HUES48 (cell line): ENCODE measurements around the gene FOXO6.
A peak's percentile ranks its signal among the peaks of the same experiment; 100 is the strongest.

ENCODE experiments used
- H3K27ac ChIP-seq: one replicate; pipeline ENCODE4 v1.7.0; 2013; ENCODE audit warnings: low read depth, low read length, inconsistent platforms
- H3K27me3 ChIP-seq: 2 replicates; pipeline ENCODE4 v1.6.1; 2013; ENCODE audit warnings: mild to moderate bottlenecking, low read length; ENCODE audit not compliant: control insufficient read depth, insufficient read depth
- H3K36me3 ChIP-seq: 2 replicates; pipeline ENCODE4 v1.6.1; 2013; ENCODE audit warnings: low read length; ENCODE audit not compliant: control insufficient read depth, insufficient read depth
- H3K4me1 ChIP-seq: 2 replicates; pipeline ENCODE4 v1.6.1; 2013; ENCODE audit warnings: mild to moderate bottlenecking, low read length; ENCODE audit not compliant: control insufficient read depth, insufficient read depth
- H3K4me3 ChIP-seq: 2 replicates; pipeline ENCODE4 v1.5.1; 2013; ENCODE audit warnings: mild to moderate bottlenecking, low read depth, low read length
- H3K9ac ChIP-seq: 2 replicates; pipeline ENCODE4 v1.6.1; 2013; ENCODE audit warnings: mild to moderate bottlenecking, low read depth, low read length, moderate library complexity
- H3K9me3 ChIP-seq: 2 replicates; pipeline ENCODE4 v1.6.1; 2013; ENCODE audit warnings: low read length; ENCODE audit not compliant: control insufficient read depth, insufficient read depth

The FOXO6 gene

DNA sequence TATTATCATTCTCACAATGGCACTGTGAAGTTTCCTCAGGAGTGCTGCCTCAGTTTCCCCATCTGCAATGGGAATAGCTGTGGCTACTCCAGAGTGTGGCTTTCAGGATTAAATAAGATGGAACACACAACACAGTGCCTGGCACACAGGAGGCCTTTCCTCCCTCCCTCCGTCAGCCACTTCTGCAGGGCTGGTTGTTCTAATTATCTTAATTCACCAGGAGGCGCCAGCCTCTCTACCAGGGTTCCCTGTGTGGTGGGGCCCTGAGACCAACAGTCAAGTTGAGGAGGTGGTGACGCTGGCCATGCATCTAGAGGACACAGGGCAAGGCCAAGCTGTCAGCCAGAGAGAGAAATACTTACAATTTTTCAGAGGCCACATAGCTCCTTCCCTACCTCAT is 6.3 kb upstream of the FOXO6 start:
- Histone ChIP-seq H3K4me3 (no peak overlapping the region), H3K9me3 (no peaks in the 10 kb centered on the region), H3K27ac (no peak overlapping the region), H3K4me1 (peaks cover 16% of the 10 kb centered on the region), H3K27me3 (peaks cover 14% of the 10 kb centered on the region), H3K36me3 (no peaks in the 10 kb centered on the region), H3K9ac (no peak overlapping the region)

DNA sequence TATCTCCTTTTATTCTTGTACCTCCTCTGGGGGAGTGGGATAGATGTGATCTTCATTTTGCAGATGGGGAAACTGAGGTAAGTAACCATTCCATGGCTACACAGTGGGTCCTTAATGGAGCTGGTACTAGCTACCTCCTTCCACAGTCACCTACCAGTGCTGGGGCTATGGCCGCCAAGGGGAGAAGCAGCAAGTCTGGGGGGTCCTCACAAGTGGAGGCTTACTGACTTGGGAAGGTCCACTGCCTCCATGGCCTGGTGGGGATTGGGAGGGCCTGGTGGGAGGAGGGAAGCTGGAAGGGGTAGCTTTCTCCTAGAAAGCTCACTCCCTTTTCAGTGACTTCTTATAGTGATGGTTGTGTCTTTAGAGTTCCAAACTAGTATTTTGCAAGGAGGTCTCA is 5.9 kb upstream of the FOXO6 start:
- no peaks in the 10 kb centered on the region for H3K9me3 ChIP-seq
- H3K4me1 ChIP-seq, result peaks cover 20% of the 10 kb centered on the region
- no peak overlapping the region for H3K4me3 ChIP-seq
- H3K36me3 ChIP-seq, result no peaks in the 10 kb centered on the region
- peaks cover 15% of the 10 kb centered on the region for H3K27me3 ChIP-seq
- H3K9ac ChIP-seq, result no peak overlapping the region
- no peak overlapping the region for H3K27ac ChIP-seq

DNA sequence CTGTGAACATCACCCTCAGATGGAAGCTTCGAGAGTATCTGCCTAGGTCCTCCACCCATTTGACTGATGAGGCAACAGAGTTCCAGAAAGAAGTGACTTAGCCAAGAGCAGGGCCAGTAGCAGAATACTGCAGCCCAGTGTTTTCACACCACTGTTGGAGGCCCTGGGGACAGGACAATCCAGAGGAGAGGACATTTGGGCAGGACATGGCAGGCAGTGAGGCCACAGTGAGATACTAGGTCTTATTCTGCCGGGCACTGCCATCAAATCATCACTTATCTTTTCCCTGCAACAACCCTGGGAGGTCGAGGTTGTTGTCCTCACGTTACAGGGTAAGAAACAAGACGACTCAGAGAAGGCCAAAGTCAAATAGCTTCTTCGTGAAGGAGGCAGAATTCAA is 5.5 kb upstream of the FOXO6 start:
- Histone ChIP-seq H3K27ac (no peak overlapping the region), H3K36me3 (no peaks in the 10 kb centered on the region), H3K4me3 (no peak overlapping the region), H3K9me3 (no peaks in the 10 kb centered on the region), H3K4me1 (peaks cover 24% of the 10 kb centered on the region), H3K27me3 (peaks cover 19% of the 10 kb centered on the region), H3K9ac (no peak overlapping the region)

DNA sequence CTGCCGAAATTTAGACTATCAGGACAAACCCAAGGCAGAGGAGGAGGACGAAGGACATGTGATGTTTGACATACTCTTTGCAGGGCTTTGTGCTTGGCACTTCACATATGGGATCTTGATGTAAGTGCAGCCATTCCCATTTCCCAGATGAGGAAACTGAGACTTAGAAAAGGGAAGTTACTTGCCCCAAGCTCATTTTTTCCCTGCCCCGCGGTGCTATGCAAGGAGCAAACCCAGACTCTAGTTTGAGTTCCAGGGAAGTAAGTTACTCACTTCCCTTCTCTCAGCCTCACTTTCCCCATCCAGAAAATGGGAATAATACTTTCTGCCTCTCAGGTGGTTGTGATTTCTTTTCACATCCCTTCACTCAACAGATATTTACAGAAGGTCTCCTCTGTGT is 4.5 kb upstream of the FOXO6 start:
- Histone ChIP-seq H3K4me1 (peaks cover 24% of the 10 kb centered on the region), H3K27me3 (peaks cover 23% of the 10 kb centered on the region), H3K4me3 (no peak overlapping the region)

DNA sequence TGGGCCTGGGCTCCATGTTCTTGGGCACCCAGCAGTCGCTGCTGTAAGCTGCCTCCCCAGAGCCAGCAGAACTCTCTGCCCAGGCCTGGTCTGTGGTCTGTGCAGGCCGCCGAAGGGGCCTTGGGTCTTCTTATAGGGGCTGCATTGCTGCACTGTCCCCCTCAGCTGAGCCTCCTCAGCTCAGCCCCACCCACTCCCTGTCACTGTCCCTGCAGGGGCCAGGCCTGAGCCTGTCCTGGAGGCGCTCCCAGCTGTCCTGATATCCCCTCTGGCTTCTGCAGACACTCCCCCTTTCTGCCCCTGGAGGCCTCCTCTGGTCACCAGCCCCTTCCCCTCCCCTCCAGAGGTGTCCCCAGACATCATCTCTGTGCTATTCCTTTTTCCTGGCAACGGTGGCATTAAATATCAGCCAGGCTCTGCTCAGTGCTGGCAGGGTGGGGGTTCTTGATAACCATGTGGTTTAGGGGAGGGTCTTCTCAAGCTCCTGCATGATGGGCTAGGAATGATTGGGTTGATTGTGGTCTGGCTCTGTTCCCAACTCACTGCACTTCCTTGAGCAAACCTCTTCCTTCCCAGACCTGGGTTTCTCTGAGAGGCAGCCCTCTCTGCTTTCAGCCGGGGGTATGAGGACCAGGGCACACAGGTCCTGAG is 3.7 kb upstream of the FOXO6 start:
- Histone ChIP-seq H3K36me3 (no peaks in the 10 kb centered on the region), H3K27me3 (peaks cover 31% of the 10 kb centered on the region), H3K27ac (no peak overlapping the region), H3K4me1 (peaks cover 26% of the 10 kb centered on the region), H3K9ac (no peak overlapping the region), H3K9me3 (no peaks in the 10 kb centered on the region), H3K4me3 (no peak overlapping the region)

More for the DNA sequence above, 4.5 kb upstream of the FOXO6 start:
- H3K9ac ChIP-seq, result no peak overlapping the region
- no peak overlapping the region for H3K27ac ChIP-seq
- H3K36me3 ChIP-seq, result no peaks in the 10 kb centered on the region
- H3K9me3 ChIP-seq, result no peaks in the 10 kb centered on the region

DNA sequence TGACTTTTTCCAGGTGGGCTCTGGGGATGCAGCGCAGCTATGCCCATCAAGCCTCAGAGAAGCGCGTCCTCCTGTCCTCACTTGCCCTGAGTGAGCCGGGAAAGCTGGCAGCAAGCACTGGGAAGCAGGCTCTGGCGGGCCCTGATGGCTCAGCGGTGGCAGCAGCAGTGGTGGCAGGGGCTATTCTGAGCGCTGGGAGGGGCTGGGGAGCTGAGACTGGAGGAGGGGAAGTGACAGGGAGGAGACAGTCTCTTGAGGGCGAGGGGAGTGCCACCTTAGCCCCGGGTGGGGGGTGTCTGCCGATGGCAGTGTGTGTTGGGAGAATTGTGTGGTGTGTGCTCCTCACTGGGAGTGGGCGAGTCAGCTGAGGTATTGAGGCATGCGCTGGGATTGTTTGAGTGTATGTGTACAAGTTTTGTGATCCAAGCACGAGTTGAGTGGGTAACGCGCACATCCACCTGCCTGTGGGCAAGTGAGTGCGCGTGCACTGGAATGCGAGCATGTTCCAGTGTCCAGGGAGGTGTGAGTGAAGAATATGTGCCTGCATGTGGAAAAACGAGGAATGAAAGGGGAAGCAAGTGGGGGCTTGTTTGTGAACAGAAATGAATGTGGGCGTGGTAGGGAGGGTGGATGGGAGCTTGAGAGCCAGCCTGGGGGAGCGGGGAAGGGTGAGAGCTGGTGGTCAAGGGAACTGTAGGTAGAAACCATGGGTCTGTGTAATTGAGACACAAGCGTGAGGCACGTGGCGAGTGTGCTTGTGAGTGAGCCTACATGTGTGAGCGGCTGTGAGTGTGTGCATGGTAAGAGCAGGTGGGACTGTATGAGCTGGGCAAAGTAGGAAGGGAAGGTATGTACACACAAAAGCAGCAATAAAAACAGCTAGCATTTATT is 2.9 kb upstream of the FOXO6 start:
- Histone ChIP-seq H3K27ac (no peak overlapping the region), H3K9me3 (no peaks in the 10 kb centered on the region), H3K27me3 (peaks cover 39% of the 10 kb centered on the region), H3K4me1 (peaks cover 31% of the 10 kb centered on the region), H3K4me3 (peak overlapping the region; percentile 35; the same call in 1 of the 2 replicates), H3K9ac (no peak overlapping the region), H3K36me3 (no peaks in the 10 kb centered on the region)

GRCh38 chr1:41359211-41360073 is 1.8 kb upstream of the FOXO6 start:
- H3K36me3 ChIP-seq, result no peaks in the 10 kb centered on the region

GRCh38 chr1:41360074-41360785 is 1.0 kb upstream of the FOXO6 start:
- peaks cover 33% of the 10 kb centered on the region for H3K4me1 ChIP-seq
- no peak overlapping the region for H3K9ac ChIP-seq
- peaks cover 56% of the 10 kb centered on the region for H3K27me3 ChIP-seq
- peak overlapping the region; percentile 52 for H3K4me3 ChIP-seq
- no peaks in the 10 kb centered on the region for H3K36me3 ChIP-seq
- H3K9me3 ChIP-seq, result no peaks in the 10 kb centered on the region
- no peak overlapping the region for H3K27ac ChIP-seq

More at GRCh38 chr1:41359211-41360073, 1.8 kb upstream of the FOXO6 start:
- H3K9ac ChIP-seq, result no peak overlapping the region
- peaks cover 33% of the 10 kb centered on the region for H3K4me1 ChIP-seq
- H3K9me3 ChIP-seq, result no peaks in the 10 kb centered on the region
- no peak overlapping the region for H3K4me3 ChIP-seq
- H3K27me3 ChIP-seq, result peaks cover 48% of the 10 kb centered on the region
- H3K27ac ChIP-seq, result no peak overlapping the region

GRCh38 chr1:41361495-41362356 is 492 bp downstream of the FOXO6 start:
- Histone ChIP-seq H3K4me3 (peak overlapping the region; percentile 57; the same call in 1 of the 2 replicates), H3K36me3 (no peaks in the 10 kb centered on the region), H3K9ac (no peak overlapping the region), H3K27ac (no peak overlapping the region), H3K9me3 (no peaks in the 10 kb centered on the region), H3K27me3 (peaks cover 67% of the 10 kb centered on the region), H3K4me1 (peaks cover 43% of the 10 kb centered on the region)

DNA sequence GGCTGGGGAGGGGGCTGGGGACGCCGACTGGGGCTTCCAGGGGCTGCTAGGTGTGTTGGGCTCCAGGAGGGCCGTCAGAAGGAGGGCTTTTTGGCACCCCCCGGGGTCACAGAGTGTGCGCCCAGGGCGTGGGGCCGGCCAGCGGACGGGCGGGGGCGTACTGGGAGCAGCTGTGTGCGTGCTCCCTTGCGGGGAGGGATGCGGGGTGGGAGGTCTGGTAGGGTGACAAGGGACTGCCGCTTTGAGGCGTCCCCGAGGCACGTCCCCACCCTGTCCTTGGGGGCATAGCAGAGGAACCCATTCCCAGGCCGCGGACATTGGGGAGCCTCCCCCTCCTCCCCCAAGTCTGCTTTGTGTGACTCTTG is 1.1 kb downstream of the FOXO6 start:
- H3K9me3 ChIP-seq, result no peaks in the 10 kb centered on the region
- H3K4me1 ChIP-seq, result peaks cover 49% of the 10 kb centered on the region
- peak overlapping the region; percentile 57; the same call in 1 of the 2 replicates for H3K4me3 ChIP-seq
- H3K9ac ChIP-seq, result no peak overlapping the region
- H3K36me3 ChIP-seq, result no peaks in the 10 kb centered on the region
- H3K27ac ChIP-seq, result no peak overlapping the region
- H3K27me3 ChIP-seq, result peaks cover 73% of the 10 kb centered on the region
